BLaER1 (cell line): ENCODE data around the gene HSD17B1.

Experiments
- H3K27ac ChIP-seq: shearing (Covaris generic); formaldehyde crosslinking; 2 replicates; pipeline ENCODE4 v1.8.1; 2022
- H3K27me3 ChIP-seq: shearing (Covaris generic); formaldehyde crosslinking; 2 replicates; pipeline ENCODE4 v1.8.1; 2022
- H3K36me3 ChIP-seq: shearing (Covaris generic); formaldehyde crosslinking; 2 replicates; pipeline ENCODE4 v1.8.1; 2022
- H3K4me1 ChIP-seq: shearing (Covaris generic); formaldehyde crosslinking; 2 replicates; pipeline ENCODE4 v1.8.1; 2022
- H3K4me2 ChIP-seq: shearing (Covaris generic); formaldehyde crosslinking; 2 replicates; pipeline ENCODE4 v1.8.1; 2022
- H3K4me3 ChIP-seq: shearing (Covaris generic); formaldehyde crosslinking; 2 replicates; pipeline ENCODE4 v1.8.1; 2022
- H3K9ac ChIP-seq: shearing (Covaris generic); formaldehyde crosslinking; 2 replicates; pipeline ENCODE4 v1.8.1; 2022
- H3K9me3 ChIP-seq: shearing (Covaris generic); formaldehyde crosslinking; 2 replicates; pipeline ENCODE4 v1.8.1; 2022
- H4K20me1 ChIP-seq: shearing (Covaris generic); formaldehyde crosslinking; 2 replicates; pipeline ENCODE4 v1.8.1; 2022
- Cebpa-rat ChIP-seq: shearing (Covaris generic); IDR thresholded peaks from 2 replicates; pipeline ENCODE4 v1.8.1; 2022

Gene HSD17B1

GRCh38 chr17:42514867-42515266 lies 37.9 kb upstream of the HSD17B1 start:
- H3K9me3 ChIP-seq, result no peaks in the 10 kb centered on the region
- no peak overlapping the region for H3K27ac ChIP-seq
- H3K36me3 ChIP-seq, result no peaks in the 10 kb centered on the region
- no peak for TF ChIP-seq Cebpa-rat
- H3K4me2 ChIP-seq, result no peak overlapping the region
- no peak overlapping the region for H3K4me3 ChIP-seq
- H3K4me1 ChIP-seq, result peaks cover 46% of the 10 kb centered on the region
- H3K9ac ChIP-seq, result no peak overlapping the region
- H4K20me1 ChIP-seq, result no peaks in the 10 kb centered on the region
- no peaks in the 10 kb centered on the region for H3K27me3 ChIP-seq

GRCh38 chr17:42517516-42517915 lies 35.2 kb upstream of the HSD17B1 start:
- H4K20me1 ChIP-seq, result no peaks in the 10 kb centered on the region
- no peaks in the 10 kb centered on the region for H3K36me3 ChIP-seq
- H3K9ac ChIP-seq, result no peak overlapping the region
- 0 out of 2 replicates have a peak overlapping the region, but pooled peaks have one; percentile 2 for H3K4me2 ChIP-seq
- no peak overlapping the region for H3K27ac ChIP-seq
- H3K4me3 ChIP-seq, result no peak overlapping the region
- TF ChIP-seq Cebpa-rat, result no peak
- peaks cover 37% of the 10 kb centered on the region for H3K4me1 ChIP-seq
- no peaks in the 10 kb centered on the region for H3K27me3 ChIP-seq
- H3K9me3 ChIP-seq, result no peaks in the 10 kb centered on the region

GRCh38 chr17:42518046-42518754 lies 34.5 kb upstream of the HSD17B1 start:
- TF ChIP-seq Cebpa-rat, result no peak
- Histone ChIP-seq H3K9ac (peak overlapping the region; percentile 30; the same call in 1 of the 2 replicates), H3K27me3 (no peaks in the 10 kb centered on the region), H3K27ac (no peak overlapping the region), H4K20me1 (no peaks in the 10 kb centered on the region), H3K36me3 (no peaks in the 10 kb centered on the region), H3K4me3 (no peak overlapping the region), H3K4me2 (peak overlapping the region; percentile 58), H3K4me1 (peaks cover 33% of the 10 kb centered on the region), H3K9me3 (no peaks in the 10 kb centered on the region)

GRCh38 chr17:42518755-42519545 lies 33.8 kb upstream of the HSD17B1 start:
- H3K4me1 ChIP-seq, result peaks cover 33% of the 10 kb centered on the region
- H3K9ac ChIP-seq, result peak overlapping the region; percentile 30; the same call in 1 of the 2 replicates
- no peak for TF ChIP-seq Cebpa-rat
- peak overlapping the region; percentile 58 for H3K4me2 ChIP-seq
- H4K20me1 ChIP-seq, result no peaks in the 10 kb centered on the region
- no peak overlapping the region for H3K4me3 ChIP-seq
- no peaks in the 10 kb centered on the region for H3K36me3 ChIP-seq
- no peaks in the 10 kb centered on the region for H3K9me3 ChIP-seq
- no peak overlapping the region for H3K27ac ChIP-seq
- no peaks in the 10 kb centered on the region for H3K27me3 ChIP-seq

- H3K4me2 ChIP-seq, result 0 out of 2 replicates have a peak overlapping the region, but pooled peaks have one; percentile 58
- H3K4me3 ChIP-seq, result no peak overlapping the region
- TF ChIP-seq Cebpa-rat, result no peak
- no peaks in the 10 kb centered on the region for H4K20me1 ChIP-seq
- no peaks in the 10 kb centered on the region for H3K27me3 ChIP-seq
- no peak overlapping the region for H3K9ac ChIP-seq
- H3K36me3 ChIP-seq, result no peaks in the 10 kb centered on the region
- no peak overlapping the region for H3K27ac ChIP-seq
- H3K9me3 ChIP-seq, result no peaks in the 10 kb centered on the region
- H3K4me1 ChIP-seq, result peaks cover 33% of the 10 kb centered on the region
Measured at GRCh38 chr17:42519546-42520491, 32.9 kb upstream of the HSD17B1 start.

- peaks cover 33% of the 10 kb centered on the region for H3K4me1 ChIP-seq
- TF ChIP-seq Cebpa-rat, result no peak
Measured at GRCh38 chr17:42520540-42520951, 32.2 kb upstream of the HSD17B1 start.

GRCh38 chr17:42521036-42521435 lies 31.7 kb upstream of the HSD17B1 start:
- TF ChIP-seq Cebpa-rat, result no peak
- Histone ChIP-seq H3K36me3 (no peaks in the 10 kb centered on the region), H3K4me1 (peaks cover 33% of the 10 kb centered on the region), H3K4me2 (no peak overlapping the region), H3K4me3 (no peak overlapping the region), H3K27ac (no peak overlapping the region), H3K27me3 (no peaks in the 10 kb centered on the region), H3K9me3 (no peaks in the 10 kb centered on the region), H3K9ac (no peak overlapping the region), H4K20me1 (no peaks in the 10 kb centered on the region)

More at GRCh38 chr17:42520540-42520951, 32.2 kb upstream of the HSD17B1 start:
- no peaks in the 10 kb centered on the region for H3K27me3 ChIP-seq
- no peaks in the 10 kb centered on the region for H3K36me3 ChIP-seq
- H3K4me3 ChIP-seq, result no peak overlapping the region
- no peak overlapping the region for H3K9ac ChIP-seq
- no peaks in the 10 kb centered on the region for H3K9me3 ChIP-seq
- H4K20me1 ChIP-seq, result no peaks in the 10 kb centered on the region
- no peak overlapping the region for H3K27ac ChIP-seq
- no peak overlapping the region for H3K4me2 ChIP-seq

GRCh38 chr17:42521666-42522262 lies 31.0 kb upstream of the HSD17B1 start:
- Histone ChIP-seq H4K20me1 (no peaks in the 10 kb centered on the region), H3K9me3 (no peaks in the 10 kb centered on the region), H3K27ac (no peak overlapping the region), H3K27me3 (no peaks in the 10 kb centered on the region), H3K4me3 (no peak overlapping the region), H3K36me3 (no peaks in the 10 kb centered on the region), H3K4me1 (peaks cover 38% of the 10 kb centered on the region), H3K9ac (no peak overlapping the region), H3K4me2 (no peak overlapping the region)
- TF ChIP-seq Cebpa-rat, result no peak

- H3K9me3 ChIP-seq, result no peaks in the 10 kb centered on the region
- H4K20me1 ChIP-seq, result no peaks in the 10 kb centered on the region
- H3K4me3 ChIP-seq, result no peak overlapping the region
- H3K9ac ChIP-seq, result no peak overlapping the region
- H3K27me3 ChIP-seq, result no peaks in the 10 kb centered on the region
- H3K36me3 ChIP-seq, result no peaks in the 10 kb centered on the region
- H3K4me2 ChIP-seq, result no peak overlapping the region
- no peak for TF ChIP-seq Cebpa-rat
- H3K4me1 ChIP-seq, result peaks cover 35% of the 10 kb centered on the region
- no peak overlapping the region for H3K27ac ChIP-seq
Measured at GRCh38 chr17:42522263-42522790, 30.4 kb upstream of the HSD17B1 start.
